ENCODE results near the gene SPPL2C. TPM values are rescaled to one million over a fixed set of nuclear protein-coding genes. Genes with fewer than 3 reads are reported as not detected.
A peak's percentile ranks its signal among the peaks of the same experiment; 100 is the strongest.

Gene SPPL2C
- total RNA-seq, 2 donors from 2014 or later, result not detected

- no peak for ATAC-seq
- H3K27ac Mint-ChIP-seq, result no peak overlapping the region
- H3K36me3 Mint-ChIP-seq (ENCODE audit: low read depth), result no peaks in the 10 kb centered on the region
- H3K9me3 ChIP-seq (ENCODE audit: control insufficient read depth, low read length, poor library complexity, severe bottlenecking), result no peaks in the 10 kb centered on the region
- H3K27me3 Mint-ChIP-seq, result peaks cover 10% of the 10 kb centered on the region
- DNase-seq, result no peak
- no peak overlapping the region for H3K4me3 Mint-ChIP-seq
- H3K4me1 Mint-ChIP-seq, result peaks cover 3% of the 10 kb centered on the region
These were observed 3.7 kb downstream of the SPPL2C start for GRCh38 chr17:45848405-45848804.

GRCh38 chr17:45848868-45849535, 4.3 kb downstream of the SPPL2C start:
- Mint-ChIP-seq H3K27me3 (peaks cover 10% of the 10 kb centered on the region), H3K27ac (no peak overlapping the region), H3K4me3 (no peak overlapping the region), H3K36me3 (ENCODE audit: low read depth) (no peaks in the 10 kb centered on the region), H3K4me1 (peaks cover 3% of the 10 kb centered on the region)
- no peaks in the 10 kb centered on the region for H3K9me3 ChIP-seq (ENCODE audit: control insufficient read depth, low read length, poor library complexity, severe bottlenecking)
- DNase-seq (no peak), ATAC-seq (no peak)

- DNase-seq (no peak), ATAC-seq (no peak)
- H3K27me3 Mint-ChIP-seq, result peaks cover 14% of the 10 kb centered on the region
- no peak overlapping the region for H3K4me3 Mint-ChIP-seq
- no peaks in the 10 kb centered on the region for H3K36me3 Mint-ChIP-seq (ENCODE audit: low read depth)
- H3K27ac Mint-ChIP-seq, result no peak overlapping the region
- H3K4me1 Mint-ChIP-seq, result peaks cover 3% of the 10 kb centered on the region
- no peaks in the 10 kb centered on the region for H3K9me3 ChIP-seq (ENCODE audit: control insufficient read depth, low read length, poor library complexity, severe bottlenecking)
These were observed 4.9 kb downstream of the SPPL2C start for GRCh38 chr17:45849536-45849990.

GRCh38 chr17:45850011-45850410, 5.3 kb downstream of the SPPL2C start:
- no peaks in the 10 kb centered on the region for H3K36me3 Mint-ChIP-seq (ENCODE audit: low read depth)
- peaks cover 16% of the 10 kb centered on the region for H3K27me3 Mint-ChIP-seq
- DNase-seq (no peak), ATAC-seq (no peak)
- peaks cover 3% of the 10 kb centered on the region for H3K4me1 Mint-ChIP-seq
- no peak overlapping the region for H3K4me3 Mint-ChIP-seq
- no peak overlapping the region for H3K27ac Mint-ChIP-seq
- no peaks in the 10 kb centered on the region for H3K9me3 ChIP-seq (ENCODE audit: control insufficient read depth, low read length, poor library complexity, severe bottlenecking)

GRCh38 chr17:45850468-45850867, 5.8 kb downstream of the SPPL2C start:
- DNase-seq, result no peak
- H3K27me3 Mint-ChIP-seq, result peaks cover 16% of the 10 kb centered on the region
- no peaks in the 10 kb centered on the region for H3K9me3 ChIP-seq (ENCODE audit: control insufficient read depth, low read length, poor library complexity, severe bottlenecking)
- no peaks in the 10 kb centered on the region for H3K36me3 Mint-ChIP-seq (ENCODE audit: low read depth)
- H3K4me1 Mint-ChIP-seq, result peaks cover 3% of the 10 kb centered on the region
- H3K27ac Mint-ChIP-seq, result no peak overlapping the region
- ATAC-seq, result no peak
- H3K4me3 Mint-ChIP-seq, result no peak overlapping the region

GRCh38 chr17:45851022-45851421, 6.3 kb downstream of the SPPL2C start:
- no peaks in the 10 kb centered on the region for H3K9me3 ChIP-seq (ENCODE audit: control insufficient read depth, low read length, poor library complexity, severe bottlenecking)
- no peak for ATAC-seq
- peaks cover 2% of the 10 kb centered on the region for H3K36me3 Mint-ChIP-seq (ENCODE audit: low read depth)
- peaks cover 14% of the 10 kb centered on the region for H3K27me3 Mint-ChIP-seq
- H3K4me3 Mint-ChIP-seq, result no peak overlapping the region
- H3K4me1 Mint-ChIP-seq, result peaks cover 3% of the 10 kb centered on the region
- H3K27ac Mint-ChIP-seq, result no peak overlapping the region
- DNase-seq, result no peak

GRCh38 chr17:45851464-45851863, 6.8 kb downstream of the SPPL2C start:
- no peak overlapping the region for H3K4me3 Mint-ChIP-seq
- H3K4me1 Mint-ChIP-seq, result peaks cover 3% of the 10 kb centered on the region
- no peaks in the 10 kb centered on the region for H3K9me3 ChIP-seq (ENCODE audit: control insufficient read depth, low read length, poor library complexity, severe bottlenecking)
- no peak overlapping the region for H3K27ac Mint-ChIP-seq
- H3K36me3 Mint-ChIP-seq (ENCODE audit: low read depth), result peaks cover 2% of the 10 kb centered on the region
- no peak for DNase-seq
- H3K27me3 Mint-ChIP-seq, result peaks cover 11% of the 10 kb centered on the region
- no peak for ATAC-seq

GRCh38 chr17:45851873-45852272, 7.2 kb downstream of the SPPL2C start:
- Mint-ChIP-seq H3K27me3 (peaks cover 11% of the 10 kb centered on the region), H3K36me3 (ENCODE audit: low read depth) (peaks cover 2% of the 10 kb centered on the region), H3K4me1 (peaks cover 3% of the 10 kb centered on the region), H3K4me3 (no peak overlapping the region), H3K27ac (no peak overlapping the region)
- no peak for DNase-seq
- H3K9me3 ChIP-seq (ENCODE audit: control insufficient read depth, low read length, poor library complexity, severe bottlenecking), result no peaks in the 10 kb centered on the region
- no peak for ATAC-seq

- ATAC-seq (peak; percentile 62), DNase-seq (peak; percentile 21 to 60 (median 32))
- Mint-ChIP-seq H3K36me3 (ENCODE audit: low read depth) (peaks cover 2% of the 10 kb centered on the region), H3K27ac (peak overlapping the region; percentile 16), H3K4me3 (peak overlapping the region; percentile 33), H3K4me1 (peaks cover 3% of the 10 kb centered on the region), H3K27me3 (peaks cover 12% of the 10 kb centered on the region)
- no peaks in the 10 kb centered on the region for H3K9me3 ChIP-seq (ENCODE audit: control insufficient read depth, low read length, poor library complexity, severe bottlenecking)
These were observed 8.0 kb downstream of the SPPL2C start for GRCh38 chr17:45852535-45853297.

- no peak for ATAC-seq
- no peaks in the 10 kb centered on the region for H3K9me3 ChIP-seq (ENCODE audit: control insufficient read depth, low read length, poor library complexity, severe bottlenecking)
- peaks cover 22% of the 10 kb centered on the region for H3K27me3 Mint-ChIP-seq
- H3K4me3 Mint-ChIP-seq, result no peak overlapping the region
- no peak overlapping the region for H3K27ac Mint-ChIP-seq
- H3K36me3 Mint-ChIP-seq (ENCODE audit: low read depth), result peaks cover 4% of the 10 kb centered on the region
- DNase-seq, result no peak
- H3K4me1 Mint-ChIP-seq, result peaks cover 3% of the 10 kb centered on the region
These were observed 9.5 kb downstream of the SPPL2C start for GRCh38 chr17:45854209-45854608.

GRCh38 chr17:45855691-45856336, 11.1 kb downstream of the SPPL2C start:
- Mint-ChIP-seq H3K36me3 (ENCODE audit: low read depth) (peaks cover 6% of the 10 kb centered on the region), H3K4me1 (peaks cover 3% of the 10 kb centered on the region), H3K4me3 (no peak overlapping the region), H3K27me3 (peaks cover 38% of the 10 kb centered on the region), H3K27ac (no peak overlapping the region)
- ATAC-seq (no peak), DNase-seq (no peak)
- no peaks in the 10 kb centered on the region for H3K9me3 ChIP-seq (ENCODE audit: control insufficient read depth, low read length, poor library complexity, severe bottlenecking)

GRCh38 chr17:45857977-45858708, 13.5 kb downstream of the SPPL2C start:
- H3K27ac Mint-ChIP-seq, result no peak overlapping the region
- H3K4me3 Mint-ChIP-seq, result no peak overlapping the region
- ATAC-seq, result no peak
- H3K27me3 Mint-ChIP-seq, result peaks cover 39% of the 10 kb centered on the region
- DNase-seq, result no peak
- no peaks in the 10 kb centered on the region for H3K4me1 Mint-ChIP-seq
- H3K36me3 Mint-ChIP-seq (ENCODE audit: low read depth), result peaks cover 6% of the 10 kb centered on the region
- H3K9me3 ChIP-seq (ENCODE audit: control insufficient read depth, low read length, poor library complexity, severe bottlenecking), result no peaks in the 10 kb centered on the region

- ATAC-seq, result no peak
- no peak overlapping the region for H3K4me3 Mint-ChIP-seq
- DNase-seq, result no peak
- no peaks in the 10 kb centered on the region for H3K9me3 ChIP-seq (ENCODE audit: control insufficient read depth, low read length, poor library complexity, severe bottlenecking)
- H3K4me1 Mint-ChIP-seq, result peaks cover 8% of the 10 kb centered on the region
- no peak overlapping the region for H3K27ac Mint-ChIP-seq
- peaks cover 55% of the 10 kb centered on the region for H3K27me3 Mint-ChIP-seq
- H3K36me3 Mint-ChIP-seq (ENCODE audit: low read depth), result peaks cover 9% of the 10 kb centered on the region
These were observed 16.5 kb downstream of the SPPL2C start for GRCh38 chr17:45861165-45861564.

Measured in T-helper 17 cell (primary cell).